K562 (cell line): ENCODE results near the gene BTNL8.
A peak's percentile ranks its signal among the peaks of the same experiment; 100 is the strongest.

Source experiments
- CEBPB ChIP-seq: fragments of 450-650 bp; IDR thresholded peaks from 2 replicates; pipeline ENCODE4 v1.6.1; 2016; ENCODE audit warnings: missing genetic modification characterization, missing compliant biosample characterization
- HMG20A ChIP-seq: fragments of 450-650 bp; formaldehyde crosslinking; conservative IDR thresholded peaks from 2 replicates; pipeline ENCODE4 v1.4.0; 2020; ENCODE audit warnings: mild to moderate bottlenecking, mixed read lengths
- KLF16 ChIP-seq: IDR thresholded peaks from 2 replicates; pipeline ENCODE4 v1.6.1; 2016; ENCODE audit warnings: antibody characterized with exemption
- MAFG ChIP-seq: fragments of 450-650 bp; conservative IDR thresholded peaks from 2 replicates; pipeline ENCODE4 v1.6.1; 2016; ENCODE audit warnings: missing genetic modification characterization, missing compliant biosample characterization
- MBD2 ChIP-seq: sonication (generic); IDR thresholded peaks from 2 replicates; pipeline ENCODE4 v1.6.1; 2016; ENCODE audit warnings: low read depth, borderline replicate concordance
- MYC ChIP-seq, 2 experiments: fragments of 250-450 bp in 1 of 2; sonication (Bioruptor Pico) in 1 of 2; IDR thresholded peaks; 2 replicates each; pipeline versions ENCODE4 v1.5.1 to v1.6.1; 2012 to 2021; ENCODE audit warnings: low read depth in 2 of 2, borderline replicate concordance in 1 of 2, improper control_type of control experiment in 1 of 2, low read length in 1 of 2, mild to moderate bottlenecking in 1 of 2, moderate library complexity in 1 of 2
- NFYB ChIP-seq: IDR thresholded peaks from 2 replicates; pipeline ENCODE4 v1.6.1; 2011; ENCODE audit warnings: mild to moderate bottlenecking, moderate library complexity; ENCODE audit not compliant: insufficient read length; ENCODE audit errors: extremely low read depth
- POLR2A ChIP-seq: fragments of 450-650 bp; conservative IDR thresholded peaks from 2 replicates; pipeline ENCODE4 v1.6.1; 2016
- RAD21 ChIP-seq, 2 experiments: fragments of 250-450 bp in 1 of 2; fragments of 450-650 bp in 1 of 2; sonication (Bioruptor Pico) in 1 of 2; formaldehyde crosslinking in 1 of 2; IDR thresholded peaks in 1 of 2; conservative IDR thresholded peaks in 1 of 2; 2 replicates each; pipeline versions ENCODE4 v1.4.0 to v1.8.0; 2020 to 2022; ENCODE audit warnings: mild to moderate bottlenecking in 2 of 2, moderate library complexity in 1 of 2
- SETDB1 ChIP-seq: IDR thresholded peaks from one replicate; pipeline ENCODE4 v1.6.1; 2012; ENCODE audit warnings: low read length, control low read depth, inconsistent platforms
- SIRT6 ChIP-seq: IDR thresholded peaks from one replicate; pipeline ENCODE4 v1.6.1; 2012; ENCODE audit warnings: low read depth, mild to moderate bottlenecking, control low read depth, inconsistent platforms, low read length, moderate library complexity
- TF ChIP-seq, protein P1 (sequence below), 3 experiments: IDR thresholded peaks in 2 of 3; conservative IDR thresholded peaks in 1 of 3; 2 replicates each; pipeline ENCODE4 v1.5.1; 2011 to 2012; ENCODE audit warnings: low read length in 3 of 3, mild to moderate bottlenecking in 3 of 3, control low read depth in 2 of 3, improper control_type of control experiment in 1 of 3, inconsistent platforms in 1 of 3, low read depth in 1 of 3, mixed read lengths in 1 of 3, moderate library complexity in 1 of 3; ENCODE audit not compliant: insufficient read depth in 2 of 3
- TF ChIP-seq, protein P2 (sequence below), 2 experiments: IDR thresholded peaks; 2 replicates each; pipeline ENCODE4 v1.6.1; 2011; ENCODE audit warnings: borderline replicate concordance in 1 of 2, control low read depth in 1 of 2, low read depth in 1 of 2, low read length in 1 of 2, mild to moderate bottlenecking in 1 of 2, mixed read lengths in 1 of 2, moderate library complexity in 1 of 2; ENCODE audit not compliant: insufficient read depth in 1 of 2, insufficient read length in 1 of 2, poor library complexity in 1 of 2, severe bottlenecking in 1 of 2; ENCODE audit errors: extremely low read depth in 1 of 2

DNA sequence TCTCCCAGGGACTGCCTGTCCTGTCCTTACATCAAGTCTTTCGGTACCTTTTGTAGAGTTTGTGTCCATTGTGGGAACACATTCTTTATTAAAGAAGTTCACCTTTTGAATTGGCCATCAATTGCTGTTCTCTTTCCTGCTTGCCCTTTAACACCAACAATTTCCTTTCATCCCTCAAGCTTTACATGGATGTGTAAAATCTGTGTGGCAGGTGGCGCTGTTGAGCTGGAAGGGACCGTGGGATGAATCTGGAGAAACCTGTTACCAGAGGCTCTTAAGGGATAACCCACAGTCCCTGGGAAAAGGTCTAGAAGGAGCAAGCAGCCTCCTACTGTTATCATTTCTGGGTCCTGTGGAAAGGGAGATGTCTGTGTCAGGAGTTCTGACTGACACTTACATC lies 30.0 kb upstream of the BTNL8 start:
- TF ChIP-seq MBD2 (no peak), POLR2A (no peak), NFYB (no peak), MYC (IDR thresholded peaks at IDR 0.05; ENCODE audit: low read depth, low read length) (peak; percentile 30; the same call in 1 of the 2 replicates), MYC (CRISPR knock-in tag; IDR thresholded peaks at IDR 0.05; ENCODE audit: borderline replicate concordance, low read depth) (no peak), KLF16 (no peak; the same call in 1 of the 2 replicates), HMG20A (CRISPR knock-in tag) (no peak), SETDB1 (no peak), RAD21 (CRISPR knock-in tag; conservative IDR thresholded peaks at IDR 0.05 in 1 of 2, IDR thresholded peaks at IDR 0.05 in 1 of 2) (peak; percentile 88 to 95), MAFG (no peak), CEBPB (tag) (no peak), SIRT6 (no peak)
- TF ChIP-seq, protein P1, sequence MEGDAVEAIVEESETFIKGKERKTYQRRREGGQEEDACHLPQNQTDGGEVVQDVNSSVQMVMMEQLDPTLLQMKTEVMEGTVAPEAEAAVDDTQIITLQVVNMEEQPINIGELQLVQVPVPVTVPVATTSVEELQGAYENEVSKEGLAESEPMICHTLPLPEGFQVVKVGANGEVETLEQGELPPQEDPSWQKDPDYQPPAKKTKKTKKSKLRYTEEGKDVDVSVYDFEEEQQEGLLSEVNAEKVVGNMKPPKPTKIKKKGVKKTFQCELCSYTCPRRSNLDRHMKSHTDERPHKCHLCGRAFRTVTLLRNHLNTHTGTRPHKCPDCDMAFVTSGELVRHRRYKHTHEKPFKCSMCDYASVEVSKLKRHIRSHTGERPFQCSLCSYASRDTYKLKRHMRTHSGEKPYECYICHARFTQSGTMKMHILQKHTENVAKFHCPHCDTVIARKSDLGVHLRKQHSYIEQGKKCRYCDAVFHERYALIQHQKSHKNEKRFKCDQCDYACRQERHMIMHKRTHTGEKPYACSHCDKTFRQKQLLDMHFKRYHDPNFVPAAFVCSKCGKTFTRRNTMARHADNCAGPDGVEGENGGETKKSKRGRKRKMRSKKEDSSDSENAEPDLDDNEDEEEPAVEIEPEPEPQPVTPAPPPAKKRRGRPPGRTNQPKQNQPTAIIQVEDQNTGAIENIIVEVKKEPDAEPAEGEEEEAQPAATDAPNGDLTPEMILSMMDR (IDR thresholded peaks at IDR 0.05 in 2 of 3, conservative IDR thresholded peaks at IDR 0.05 in 1 of 3; ENCODE audit: insufficient read depth in 2 of 3, low read depth in 1 of 3, low read length in 3 of 3), result peak; percentile 86 to 94 (median 86)
- TF ChIP-seq, protein P2, sequence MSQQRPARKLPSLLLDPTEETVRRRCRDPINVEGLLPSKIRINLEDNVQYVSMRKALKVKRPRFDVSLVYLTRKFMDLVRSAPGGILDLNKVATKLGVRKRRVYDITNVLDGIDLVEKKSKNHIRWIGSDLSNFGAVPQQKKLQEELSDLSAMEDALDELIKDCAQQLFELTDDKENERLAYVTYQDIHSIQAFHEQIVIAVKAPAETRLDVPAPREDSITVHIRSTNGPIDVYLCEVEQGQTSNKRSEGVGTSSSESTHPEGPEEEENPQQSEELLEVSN (IDR thresholded peaks at IDR 0.05; ENCODE audit: borderline replicate concordance in 1 of 2, extremely low read depth in 1 of 2, insufficient read depth in 1 of 2, insufficient read length in 1 of 2, low read depth in 1 of 2, low read length in 1 of 2, poor library complexity in 1 of 2, severe bottlenecking in 1 of 2), result no peak
